Motor neuron (in vitro differentiated cells): Measurements from ENCODE around the gene CFAP58. TPM values are rescaled to one million over a fixed set of nuclear protein-coding genes. Genes with fewer than 3 reads are reported as not detected.
A peak's percentile ranks its signal among the peaks of the same experiment; 100 is the strongest.

Experiments
- ATAC-seq, 8 experiments: fragments of 200-7000 bp; cut with Tn5 transposase; replicated peaks in 6 of 8; 2 replicates each; pipeline ENCODE4 v1.8.0; 2021; ENCODE audit warnings: mild to moderate bottlenecking in 8 of 8, moderate library complexity in 8 of 8
- H3K27ac ChIP-seq, 2 donors: fragments of 250-450 bp; sonication (Bioruptor Pico); 2 replicates each; pipeline ENCODE4 v1.9.0; 2021; ENCODE audit warnings: antibody characterized with exemption in 2 of 2, mild to moderate bottlenecking in 2 of 2, moderate library complexity in 1 of 2
- H3K4me1 ChIP-seq, 2 donors: fragments of 250-450 bp; sonication (Bioruptor Pico); replicated peaks in 1 of 2; 2 replicates each; pipeline ENCODE4 v1.6.1; 2021; ENCODE audit warnings: antibody characterized with exemption in 2 of 2, mild to moderate bottlenecking in 2 of 2, moderate library complexity in 1 of 2
- H3K4me3 ChIP-seq, 5 donors: fragments of 250-450 bp; sonication (Bioruptor Pico); 2 replicates each; pipeline ENCODE4 v1.9.0; 2021; ENCODE audit warnings: antibody characterized with exemption in 5 of 5, mild to moderate bottlenecking in 5 of 5, moderate library complexity in 4 of 5
- WGBS, 10 experiments: fragments of 450-650 bp; shearing (Covaris generic); methylation state at CpG; one replicate each; pipeline ENCODE4 v1.0.0; 2022; 5-methylcytosine and 5-hydroxymethylcytosine counted together
- in situ Hi-C, 9 experiments: fragments of 400-800 bp; cut with MboI; loops; one replicate each; pipeline ENCODE4 v1.15.0; 2021; ENCODE audit warnings: low sequenced_read_pairs in 9 of 9, low pct_unique_long_range_greater_than_20kb in 2 of 9; ENCODE audit not compliant: unreplicated experiment in 9 of 9
- total RNA-seq, 8 experiments: library from RNA; unstranded; fragments of 300-600 nt; gene quantifications; 2 replicates each; pipeline versions ENCODE4 v1.2.3 to v1.2.4, GENCODE V29; 2022

CFAP58 gene
- total RNA-seq, 8 experiments from 2014 or later: 0.58 to 1.8 (median 1.3) TPM

DNA sequence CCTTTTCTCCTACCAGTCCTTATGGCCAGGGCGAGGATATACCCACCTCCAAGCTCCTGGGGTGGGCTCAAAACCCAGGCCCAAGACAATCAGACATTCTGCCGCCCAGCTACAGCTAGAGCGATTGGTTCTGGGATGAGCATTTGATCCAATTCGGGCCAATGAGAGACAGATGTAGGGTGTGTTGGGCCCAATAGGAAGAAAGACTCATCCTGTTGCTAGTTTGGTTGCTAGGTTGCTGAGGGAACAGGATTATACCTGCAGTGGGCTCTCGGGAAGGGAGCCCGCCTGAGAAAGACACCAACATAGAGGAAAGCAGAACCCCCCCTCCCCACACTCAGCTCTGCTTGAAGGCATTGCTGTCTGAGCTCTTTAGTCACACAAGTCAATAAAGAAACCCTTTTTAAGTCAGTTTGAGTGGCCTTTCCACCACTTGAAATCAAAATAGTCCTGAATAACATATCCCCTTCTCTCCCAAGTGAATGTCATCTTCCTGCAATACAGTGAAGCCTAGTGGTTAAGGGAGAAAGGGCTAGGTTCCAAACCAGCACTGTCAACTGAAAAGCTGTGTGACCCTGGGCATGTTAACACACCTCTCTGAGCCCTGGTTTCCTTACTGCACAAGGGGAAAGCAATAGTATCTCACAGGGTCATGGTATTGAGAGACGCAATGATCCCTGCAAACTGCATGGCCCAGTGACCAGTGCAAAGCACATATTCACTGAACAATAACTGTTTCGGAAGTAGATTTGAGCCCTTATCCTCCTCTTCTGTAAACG lies 37.1 kb upstream of the CFAP58 start:
- no peak for ATAC-seq
- Histone ChIP-seq H3K27ac (no peak overlapping the region), H3K4me3 (no peak overlapping the region), H3K4me1 (peaks cover 16 to 51% of the 10 kb centered on the region in 2 donors)
- 0 to 100% (median 82%) methylated on average over 1 to 6 of the region's 9 CpGs; no CpG with 5 or more reads in 2 of the 10 experiments for WGBS, 10 experiments
- in situ Hi-C loops: no loop called here

DNA sequence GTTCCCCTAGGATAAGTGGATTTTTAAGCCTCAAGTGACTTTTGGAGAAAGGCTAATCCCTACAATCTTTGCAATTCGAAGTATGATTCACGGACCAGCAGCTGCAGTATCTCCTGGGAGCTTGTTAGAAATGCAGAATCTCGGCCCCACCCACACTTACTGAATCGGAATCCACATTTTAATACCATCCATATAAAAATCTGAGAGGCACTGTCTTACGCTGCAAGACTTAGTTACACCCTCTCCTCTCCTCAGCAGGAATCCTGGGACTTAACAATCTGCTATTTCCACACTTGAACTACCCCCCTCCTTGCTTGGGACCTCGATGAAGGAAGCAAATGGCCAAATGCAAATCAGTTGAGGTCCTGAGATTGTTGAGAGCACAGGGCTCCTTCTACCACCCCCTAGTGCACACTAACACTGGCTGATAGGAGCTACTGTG lies 36.3 kb upstream of the CFAP58 start:
- in situ Hi-C loops: no loop called here
- peaks cover 24 to 54% of the 10 kb centered on the region in 2 donors for H3K4me1 ChIP-seq
- peak; percentile 13 to 82 (median 44) for ATAC-seq
- 0 to 80% (median 32%) methylated on average over 1 to 6 of the region's 6 CpGs for WGBS, 10 experiments
- no peak overlapping the region for H3K27ac ChIP-seq
- H3K4me3 ChIP-seq: no peak overlapping the region

DNA sequence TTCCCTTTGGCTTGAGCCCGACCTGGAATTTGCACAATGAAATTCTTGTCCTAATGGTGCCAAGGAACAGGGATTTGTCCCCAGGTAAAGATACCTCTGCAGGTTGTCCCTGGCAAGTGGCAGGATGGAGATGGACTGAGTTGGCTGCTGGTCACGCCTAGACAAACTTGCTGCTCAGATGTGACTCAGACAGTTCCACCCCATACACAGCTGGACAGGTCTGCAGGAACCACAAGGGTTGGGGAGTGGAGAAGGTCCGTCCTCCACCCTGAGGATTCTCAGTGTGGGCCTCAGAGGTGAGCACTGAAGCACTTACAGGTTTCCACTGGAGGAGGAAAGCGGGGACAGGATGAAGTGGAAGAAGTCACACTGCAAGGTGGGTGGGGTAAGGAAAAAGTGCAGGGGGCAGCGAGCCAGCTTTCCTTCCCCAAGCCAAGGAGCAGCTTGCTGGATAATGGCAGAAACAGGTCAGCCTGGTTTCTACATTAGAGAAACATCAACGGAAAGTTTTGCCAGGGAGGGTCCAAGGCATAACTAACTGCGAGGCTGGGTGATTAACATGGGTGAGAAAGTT lies 35.8 kb upstream of the CFAP58 start:
- no peak overlapping the region for H3K4me3 ChIP-seq
- H3K4me1 ChIP-seq: peaks cover 26 to 58% of the 10 kb centered on the region in 2 donors
- in situ Hi-C loops: no loop called here
- peak in 3 of 8 experiments; percentile 28 to 62 (median 30) for ATAC-seq
- WGBS, 10 experiments: 20 to 89% (median 27%) methylated on average over 2 to 4 of the region's 7 CpGs; no CpG with 5 or more reads in 6 of the 10 experiments
- no peak overlapping the region for H3K27ac ChIP-seq

DNA sequence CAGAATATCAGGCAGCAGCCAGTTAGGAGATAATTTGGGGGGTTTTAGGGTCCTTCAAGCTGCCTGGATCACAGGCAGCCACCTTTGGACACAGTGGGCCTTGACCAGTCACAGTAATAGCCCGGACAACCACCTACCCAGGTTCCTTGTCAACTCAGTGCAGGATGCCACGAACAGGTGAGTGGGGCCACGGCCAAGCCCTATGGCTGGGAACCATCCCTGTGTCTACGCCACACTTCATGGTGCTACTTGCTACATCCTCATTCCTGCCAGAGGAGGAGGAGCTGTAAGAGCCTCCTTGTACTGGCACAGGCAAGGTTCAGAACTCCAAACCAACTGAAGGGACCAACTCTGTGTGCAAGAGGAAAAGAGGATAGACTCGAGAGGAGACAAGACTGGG lies 35.3 kb upstream of the CFAP58 start:
- H3K4me3 ChIP-seq: no peak overlapping the region
- peaks cover 26 to 60% of the 10 kb centered on the region in 2 donors for H3K4me1 ChIP-seq
- WGBS, 10 experiments: 83 to 100% (median 88%) methylated on average over 1 to 4 of the region's 5 CpGs; no CpG with 5 or more reads in 5 of the 10 experiments
- H3K27ac ChIP-seq: no peak overlapping the region
- no peak for ATAC-seq
- in situ Hi-C loops: no loop called here

DNA sequence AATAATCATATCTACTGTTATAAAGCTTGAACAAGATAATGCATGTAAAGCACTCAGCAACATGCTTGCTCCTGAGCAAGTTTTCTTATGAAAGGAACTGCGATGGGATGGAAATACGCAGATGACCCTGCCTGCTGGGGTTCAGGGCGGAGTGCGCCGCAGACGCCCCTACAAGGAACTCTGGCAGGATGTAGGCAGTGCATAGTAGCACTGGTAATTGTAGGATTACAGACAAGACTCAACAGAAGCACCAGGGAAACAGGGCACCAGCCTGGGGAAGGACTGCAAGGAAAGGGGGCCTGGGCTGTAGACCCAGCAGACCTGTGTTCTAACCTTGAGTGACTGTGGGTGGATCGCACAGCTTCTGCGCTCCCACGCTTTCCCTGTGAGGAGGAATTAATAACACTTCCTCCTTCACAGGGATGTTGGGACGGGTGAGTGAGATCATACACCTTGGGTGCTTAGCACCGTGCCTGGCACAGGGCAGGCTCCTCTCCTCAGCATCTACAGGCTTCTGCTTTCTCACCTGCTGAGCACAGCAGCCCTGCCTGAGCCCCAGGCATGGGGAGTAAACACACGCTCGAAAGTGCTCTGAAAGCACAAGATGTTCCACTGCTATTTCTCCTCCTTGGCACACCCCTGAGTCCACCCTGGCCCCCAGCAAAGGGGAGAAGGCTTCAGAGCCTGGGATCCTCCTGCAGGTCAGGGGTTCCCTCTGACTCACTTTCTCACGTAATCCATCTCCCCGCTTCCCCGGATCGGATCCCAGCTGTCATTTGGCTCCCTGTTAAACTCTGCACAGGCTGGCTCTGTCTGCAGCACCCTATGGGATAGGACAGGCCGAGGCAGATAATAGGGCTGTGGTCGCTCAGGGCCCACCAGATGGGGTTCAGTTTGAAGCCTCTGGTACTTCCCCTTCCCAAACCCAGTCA lies 34.6 kb upstream of the CFAP58 start:
- 60 to 100% (median 80%) methylated on average over 1 to 14 of the region's 19 CpGs; no CpG with 5 or more reads in 3 of the 10 experiments for WGBS, 10 experiments
- no peak overlapping the region for H3K4me3 ChIP-seq
- in situ Hi-C loops: no loop called here
- H3K4me1 ChIP-seq: peaks cover 26 to 63% of the 10 kb centered on the region in 2 donors
- ATAC-seq: peak in 7 of 8 experiments; percentile 0 to 66 (median 55)
- no peak overlapping the region for H3K27ac ChIP-seq

DNA sequence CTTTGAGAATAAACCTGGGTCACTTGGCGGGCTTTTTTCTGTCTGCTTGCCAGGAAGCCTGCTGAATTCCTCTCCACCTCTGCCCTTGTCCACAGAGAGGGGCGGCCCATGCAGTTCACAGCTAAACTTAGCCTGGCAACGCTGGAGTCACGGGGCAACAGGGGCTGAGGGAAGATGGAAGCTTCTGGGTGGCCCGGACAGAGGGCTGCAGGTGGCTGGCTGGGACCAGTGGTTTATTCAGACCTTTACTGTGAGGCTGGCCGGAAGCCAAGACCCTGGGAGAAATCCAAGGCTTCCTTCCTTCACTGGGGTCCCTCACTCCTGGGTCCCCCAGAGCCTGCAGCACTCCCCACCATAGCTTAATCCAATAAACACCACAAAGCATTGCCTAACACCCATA lies 32.4 kb upstream of the CFAP58 start:
- no peak overlapping the region for H3K27ac ChIP-seq
- H3K4me3 ChIP-seq: no peak overlapping the region
- peaks cover 30 to 73% of the 10 kb centered on the region in 2 donors for H3K4me1 ChIP-seq
- peak in 1 of 8 experiments; percentile 13 for ATAC-seq
- 100% methylated on average over 1 to 3 of the region's 6 CpGs; no CpG with 5 or more reads in 4 of the 10 experiments for WGBS, 10 experiments
- in situ Hi-C loops: no loop called here

DNA sequence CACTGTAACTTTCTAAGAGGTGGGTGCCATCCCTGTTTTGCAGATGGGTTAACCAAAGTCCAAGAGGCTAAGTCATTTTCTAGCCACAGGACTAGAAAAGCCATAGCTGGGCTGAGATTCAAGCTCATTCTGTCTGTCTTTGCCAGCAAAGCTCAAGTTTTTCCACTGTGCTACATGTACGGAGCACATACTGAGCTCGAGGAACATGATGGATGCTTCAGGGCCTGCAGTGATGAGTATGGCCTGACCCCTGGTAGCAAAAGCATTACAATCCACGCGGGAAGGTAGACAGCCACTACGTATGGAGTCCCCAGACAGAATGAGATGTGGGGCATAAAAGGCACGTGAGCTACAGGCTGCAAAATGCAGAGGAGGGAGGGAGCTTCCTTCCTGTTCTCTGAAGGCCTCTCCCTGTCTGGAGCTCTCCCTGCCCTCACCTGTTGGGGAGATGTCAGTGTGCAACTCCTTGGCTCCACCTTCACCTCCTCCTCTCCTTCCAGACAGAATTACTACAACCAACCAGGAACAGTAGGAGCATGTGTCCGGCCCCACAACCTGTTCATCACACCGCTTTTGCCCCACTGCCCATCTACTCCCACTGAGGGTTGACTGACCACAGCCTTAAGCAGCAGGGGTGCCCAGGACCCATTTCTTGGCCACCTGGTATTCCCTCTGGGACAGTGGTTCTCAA lies 31.8 kb upstream of the CFAP58 start:
- in situ Hi-C loops: no loop called here
- peak in 5 of 8 experiments; percentile 16 to 66 (median 48) for ATAC-seq
- peaks cover 36 to 78% of the 10 kb centered on the region in 2 donors for H3K4me1 ChIP-seq

DNA sequence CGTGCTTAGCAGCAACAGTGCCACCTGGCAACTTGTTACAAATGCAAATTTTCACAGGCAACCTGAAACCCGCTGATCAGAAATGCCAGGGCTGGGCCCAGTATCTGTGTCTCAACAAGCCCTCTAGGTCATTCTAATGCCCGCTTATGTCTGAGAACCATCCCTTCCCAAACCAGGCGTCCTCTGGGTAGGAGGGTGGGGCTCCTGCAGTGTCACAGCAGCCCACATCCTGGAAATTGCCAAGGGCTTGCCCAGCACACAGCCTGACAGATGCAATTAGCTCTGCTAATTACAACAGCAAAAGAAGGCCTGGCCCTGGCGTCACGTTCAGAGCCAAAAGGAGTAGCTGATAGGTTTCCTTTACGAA lies 31.2 kb upstream of the CFAP58 start:
- peaks cover 40 to 78% of the 10 kb centered on the region in 2 donors for H3K4me1 ChIP-seq
- ATAC-seq: peak in 3 of 8 experiments; percentile 3 to 38 (median 8)
- in situ Hi-C loops: no loop called here
- H3K27ac ChIP-seq: peak overlapping the region in 1 of 2 donors; percentile 18
- H3K4me3 ChIP-seq: no peak overlapping the region
- 36 to 100% (median 89%) methylated on average over 1 to 7 of the region's 7 CpGs; no CpG with 5 or more reads in 2 of the 10 experiments for WGBS, 10 experiments

More for the DNA sequence above, 31.8 kb upstream of the CFAP58 start:
- no peak overlapping the region for H3K4me3 ChIP-seq
- 0 to 85% (median 71%) methylated on average over 1 to 8 of the region's 8 CpGs; no CpG with 5 or more reads in 2 of the 10 experiments for WGBS, 10 experiments
- peak overlapping the region; percentile 18 to 42 for H3K27ac ChIP-seq

DNA sequence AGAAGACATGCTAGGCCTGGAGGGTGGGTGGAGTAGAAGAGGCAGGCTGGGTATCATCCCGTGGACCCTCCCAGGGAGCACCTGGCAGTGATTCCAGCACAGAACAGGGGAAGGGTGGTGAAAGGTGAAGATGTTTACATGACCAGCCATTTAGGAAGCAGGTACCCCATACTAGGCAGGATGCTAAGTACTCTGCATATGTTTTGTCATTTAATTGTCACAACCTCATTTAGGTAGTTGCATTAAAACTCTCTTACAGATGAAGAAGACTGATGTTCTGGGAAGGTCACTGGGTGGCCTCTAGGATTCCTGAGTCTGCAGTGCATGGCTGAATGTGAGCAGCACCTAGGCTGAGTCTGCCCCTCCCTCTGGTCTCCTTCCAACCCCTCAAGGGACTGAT lies 30.5 kb upstream of the CFAP58 start:
- H3K27ac ChIP-seq: no peak overlapping the region
- no peak for ATAC-seq
- peaks cover 44 to 78% of the 10 kb centered on the region in 2 donors for H3K4me1 ChIP-seq
- WGBS, 10 experiments: 80 to 88% (median 83%) methylated on average over 1 of the region's 1 CpG; no CpG with 5 or more reads in 7 of the 10 experiments
- in situ Hi-C loops: no loop called here
- no peak overlapping the region for H3K4me3 ChIP-seq

DNA sequence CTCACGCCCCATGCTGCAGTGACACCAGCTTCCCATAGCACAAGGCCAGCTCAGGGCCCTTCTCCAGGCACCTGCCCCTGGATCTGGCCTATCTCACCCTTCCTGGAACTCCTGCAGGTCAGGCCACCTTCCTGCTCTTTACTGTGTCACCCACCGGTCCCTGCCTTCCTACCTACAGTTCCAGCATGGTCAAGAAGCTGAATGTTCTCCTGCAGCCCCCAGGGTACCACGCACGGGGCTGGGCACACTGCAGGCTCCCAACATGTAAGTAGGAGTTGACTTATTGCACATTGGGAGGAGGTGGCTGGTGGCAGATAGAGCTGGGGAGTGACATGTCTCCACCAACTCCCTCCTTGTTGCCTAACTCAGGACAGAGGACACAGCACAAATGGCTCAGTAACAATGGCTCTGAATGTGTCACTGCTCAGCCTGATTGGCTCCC lies 29.9 kb upstream of the CFAP58 start:
- Histone ChIP-seq H3K4me3 (no peak overlapping the region), H3K27ac (no peak overlapping the region), H3K4me1 (peaks cover 50 to 75% of the 10 kb centered on the region in 2 donors)
- 83 to 100% (median 100%) methylated on average over 1 to 2 of the region's 4 CpGs; no CpG with 5 or more reads in 5 of the 10 experiments for WGBS, 10 experiments
- in situ Hi-C loops: no loop called here
- ATAC-seq: no peak

DNA sequence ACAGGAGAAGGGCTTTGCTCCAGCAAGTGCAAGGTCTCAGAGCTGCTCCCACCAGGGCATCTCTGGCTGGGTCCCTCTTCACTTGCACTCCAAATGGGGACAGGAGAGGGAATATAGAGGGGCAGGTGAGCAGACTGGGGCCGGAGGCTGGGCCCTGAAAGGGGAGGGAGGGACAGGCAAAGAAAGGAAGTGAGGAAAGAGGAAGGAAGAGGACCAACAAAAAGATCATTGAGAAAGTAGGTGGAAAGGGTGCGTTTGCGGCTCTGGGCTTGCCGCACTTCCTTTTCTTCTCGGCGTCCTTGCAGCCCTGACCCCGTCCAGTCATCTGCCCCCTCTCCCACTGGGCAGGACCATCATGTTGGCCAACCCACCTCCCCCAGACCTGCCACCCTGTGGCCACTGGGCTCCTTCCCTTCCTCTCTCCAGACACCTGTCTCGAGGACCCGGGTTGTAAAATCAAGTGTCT lies 29.4 kb upstream of the CFAP58 start:
- ATAC-seq: no peak
- whole genome bisulfite sequencing, 10 experiments: 90 to 100% (median 93%) methylated on average over 3 to 6 of the region's 9 CpGs; no CpG with 5 or more reads in 7 of the 10 experiments
- in situ Hi-C loops: no loop called here
- peaks cover 54 to 74% of the 10 kb centered on the region in 2 donors for H3K4me1 ChIP-seq
- no peak overlapping the region for H3K4me3 ChIP-seq
- H3K27ac ChIP-seq: no peak overlapping the region

DNA sequence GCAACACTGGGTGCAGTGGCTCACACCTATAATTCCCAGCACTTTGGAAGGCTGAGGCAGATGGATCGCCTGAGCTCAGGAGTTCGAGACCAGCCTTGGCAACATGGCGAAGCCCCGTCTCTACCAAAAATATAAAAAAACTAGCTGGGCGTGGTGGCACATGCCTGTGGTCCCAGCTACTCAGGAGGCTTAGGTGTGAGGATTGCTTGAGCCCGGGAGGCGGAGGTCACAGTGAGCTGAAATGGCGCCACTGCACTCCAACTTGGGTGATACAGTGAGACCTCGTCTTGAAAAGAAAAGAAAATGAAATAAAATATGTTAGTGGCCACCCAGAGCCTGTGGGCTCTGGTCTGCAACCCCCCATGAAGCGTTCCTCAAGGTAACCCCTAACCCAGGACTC lies 28.7 kb upstream of the CFAP58 start:
- Histone ChIP-seq H3K27ac (no peak overlapping the region), H3K4me1 (peaks cover 54 to 74% of the 10 kb centered on the region in 2 donors), H3K4me3 (no peak overlapping the region)
- ATAC-seq: no peak
- in situ Hi-C loops: no loop called here
- 93 to 100% (median 100%) methylated on average over 1 to 7 of the region's 10 CpGs; no CpG with 5 or more reads in 2 of the 10 experiments for WGBS, 10 experiments
